Brain pericyte (primary cell): ENCODE measurements around the gene PHF21A.

Experiments used
- DNase-seq: peaks from one replicate; pipeline ENCODE4 v3.0.0-alpha.2; 2012; ENCODE audit warnings: low read depth, low spot score

The PHF21A gene

GRCh38 chr11:45885274-45885920, 235.9 kb downstream of the PHF21A start, which contains the start of gene MAPK8IP1:
TSS of gene MAPK8IP1 (plus strand) at chr11:45885651. CDS start at chr11:45885821, 170 bp downstream.
- no peak for DNase-seq

GRCh38 chr11:45884596-45885185, 236.6 kb downstream of the PHF21A start:
- no peak for DNase-seq
